ENCODE measurements around the gene UCHL1.
"Not testable (repeated sequence)": the region's sequence is repeated elsewhere in the genome, so short reads cannot be mapped to it uniquely, and the experiment has no call there.

Gene UCHL1

GRCh38 chr4:41241919-41242318, 14.8 kb upstream of the UCHL1 start:
- DNase-seq, result no peak

- no peak for DNase-seq
Observed at GRCh38 chr4:41245983-41246382, 10.7 kb upstream of the UCHL1 start.

GRCh38 chr4:41256131-41256739, 493 bp upstream of the UCHL1 start:
- DNase-seq, result peak in 1 of 2 experiments; percentile 13

DNA sequence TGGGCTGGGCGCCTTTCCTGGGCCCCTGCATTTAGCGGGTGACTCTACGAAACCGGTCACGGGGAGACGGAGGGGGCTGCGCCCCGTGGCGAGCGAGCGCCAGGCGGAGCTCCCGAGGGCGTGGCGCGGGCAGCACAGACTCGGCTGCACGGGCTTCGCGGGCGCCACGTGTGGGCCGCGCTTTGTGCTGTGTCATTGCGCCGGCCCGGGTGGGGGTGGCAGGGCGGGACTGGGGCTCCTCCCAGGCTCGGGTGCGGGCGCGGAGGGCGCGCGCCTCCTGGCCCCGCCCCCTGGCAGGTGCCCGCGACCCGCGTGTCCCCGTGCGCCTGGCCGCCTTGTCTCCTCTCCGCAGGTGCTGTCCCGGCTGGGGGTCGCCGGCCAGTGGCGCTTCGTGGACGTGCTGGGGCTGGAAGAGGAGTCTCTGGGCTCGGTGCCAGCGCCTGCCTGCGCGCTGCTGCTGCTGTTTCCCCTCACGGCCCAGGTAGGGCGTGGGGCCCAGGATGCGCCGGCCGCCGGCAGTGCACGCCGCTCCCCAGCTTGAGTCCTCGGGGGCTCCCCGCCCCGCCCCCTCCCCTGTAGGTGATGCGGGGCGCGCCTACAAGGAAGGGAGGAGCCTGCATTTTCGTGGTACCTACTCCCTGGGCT, 651 bp downstream of the UCHL1 start:
- DNase-seq, result peak; percentile 53 to 64

DNA sequence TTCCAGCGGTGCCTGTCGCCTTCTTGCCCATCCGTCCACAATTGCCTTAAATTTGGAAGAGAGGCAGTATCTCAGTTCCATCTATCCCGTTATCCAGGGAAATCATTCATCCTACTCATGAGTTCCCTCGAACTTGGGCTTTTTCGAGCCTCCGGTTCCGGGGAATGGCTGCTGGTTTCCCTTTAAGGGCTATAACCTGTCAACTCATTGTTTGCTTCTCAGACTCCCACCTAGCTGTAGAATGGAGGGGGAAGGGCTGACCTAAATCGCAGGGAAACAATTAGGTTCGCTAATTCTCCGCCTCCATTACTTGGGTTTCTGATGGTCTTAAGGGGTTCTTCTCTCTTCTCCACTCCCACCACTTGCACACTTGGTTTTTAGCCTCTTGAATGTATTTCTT, 1.2 kb downstream of the UCHL1 start:
- no peak for DNase-seq

GRCh38 chr4:41258783-41259182, 2.1 kb downstream of the UCHL1 start:
- peak in 1 of 2 experiments; percentile 16 for DNase-seq

- no peak for DNase-seq
Observed at GRCh38 chr4:41260116-41260733, 3.5 kb downstream of the UCHL1 start.

- no peak for DNase-seq
Observed at GRCh38 chr4:41262198-41262597, 5.5 kb downstream of the UCHL1 start.

GRCh38 chr4:41264212-41264611, 7.5 kb downstream of the UCHL1 start:
- no peak for DNase-seq

- DNase-seq, result no peak
Observed at GRCh38 chr4:41267997-41268396, 11.3 kb downstream of the UCHL1 start.

DNA sequence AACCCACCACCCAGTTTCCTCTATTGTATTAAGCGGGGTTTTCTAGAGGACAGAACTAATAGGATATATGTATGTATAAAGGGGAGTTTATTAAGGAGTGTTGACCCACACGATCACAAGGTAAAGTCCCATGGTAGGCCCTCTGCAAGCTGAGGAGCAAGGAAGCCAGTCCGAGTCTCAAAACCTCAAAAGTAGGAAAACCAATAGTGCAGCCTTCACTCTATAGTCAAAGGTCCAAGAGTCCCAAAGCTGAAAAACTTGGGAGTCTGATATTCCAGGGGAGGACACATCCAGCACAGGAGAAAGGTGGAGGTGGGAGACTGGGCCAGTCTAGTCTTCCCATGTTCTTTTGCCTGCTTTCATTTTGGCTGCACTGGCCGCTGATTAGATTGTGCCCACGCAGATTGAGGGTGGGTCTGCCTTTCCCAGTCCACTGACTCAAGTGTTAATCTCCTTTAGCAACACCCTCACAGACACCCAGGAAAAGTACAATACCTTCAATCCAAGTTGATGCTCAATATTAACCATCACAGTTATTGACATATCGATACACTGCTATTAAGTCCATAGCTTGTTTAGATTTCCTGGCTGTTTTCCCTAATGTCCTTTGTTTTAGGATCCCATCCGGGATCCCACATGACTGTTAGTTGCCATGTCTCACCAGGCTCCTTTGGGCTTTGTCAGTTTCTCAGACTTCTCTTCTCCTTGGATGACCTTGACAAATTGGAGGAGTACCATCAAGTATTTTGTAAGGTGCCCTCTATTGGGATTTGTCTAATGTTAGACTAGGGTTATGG, 12.2 kb downstream of the UCHL1 start:
- no peak for DNase-seq

- no peak for DNase-seq
Observed at GRCh38 chr4:41269682-41270081, 13.0 kb downstream of the UCHL1 start.

DNA sequence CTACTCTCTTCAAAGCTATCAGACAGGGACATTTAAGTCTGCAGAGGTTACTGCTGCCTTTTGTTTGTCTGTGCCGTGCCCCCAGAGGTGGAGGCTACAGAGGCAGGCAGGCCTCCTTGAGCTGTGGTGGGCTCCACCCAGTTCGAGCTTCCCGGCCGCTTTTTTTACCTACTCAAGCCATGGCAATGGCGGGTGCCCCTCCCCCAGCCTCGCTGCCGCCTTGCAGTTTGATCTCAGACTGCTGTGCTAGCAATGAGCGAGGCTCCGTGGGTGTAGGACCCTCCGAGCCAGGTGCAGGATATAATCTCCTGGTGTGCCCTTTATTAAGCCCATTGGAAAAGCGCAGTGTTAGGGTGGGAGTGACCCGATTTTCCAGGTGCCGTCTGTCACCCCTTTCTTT, 19.2 kb downstream of the UCHL1 start:
- DNase-seq, result not testable (repeated sequence)

- DNase-seq, result no peak
Observed at GRCh38 chr4:41280010-41280409, 23.3 kb downstream of the UCHL1 start.

GRCh38 chr4:41281038-41281634, 24.4 kb downstream of the UCHL1 start:
- DNase-seq, result peak; percentile 52 to 56

DNA sequence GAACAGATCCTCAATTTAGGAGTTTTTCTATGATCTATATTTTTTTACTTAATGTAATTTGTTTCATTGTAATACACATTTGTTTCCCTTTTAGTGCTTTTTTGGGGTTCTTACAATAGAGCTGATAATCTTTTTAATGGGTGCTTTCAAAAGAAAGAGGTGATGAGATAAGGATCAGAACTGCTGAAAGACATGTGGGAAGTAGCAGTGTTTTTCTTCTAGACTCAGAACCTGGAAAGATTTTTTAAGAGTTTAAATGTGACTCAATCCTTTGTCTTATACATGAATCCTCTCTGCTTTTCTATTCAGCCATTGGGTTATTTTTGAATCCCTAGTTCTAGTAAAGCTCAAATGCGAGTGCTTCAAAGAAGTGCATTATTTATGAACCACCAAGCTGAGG, 25.6 kb downstream of the UCHL1 start:
- DNase-seq, result no peak

GRCh38 chr4:41285202-41285863, 28.6 kb downstream of the UCHL1 start:
- DNase-seq, result no peak

DNA sequence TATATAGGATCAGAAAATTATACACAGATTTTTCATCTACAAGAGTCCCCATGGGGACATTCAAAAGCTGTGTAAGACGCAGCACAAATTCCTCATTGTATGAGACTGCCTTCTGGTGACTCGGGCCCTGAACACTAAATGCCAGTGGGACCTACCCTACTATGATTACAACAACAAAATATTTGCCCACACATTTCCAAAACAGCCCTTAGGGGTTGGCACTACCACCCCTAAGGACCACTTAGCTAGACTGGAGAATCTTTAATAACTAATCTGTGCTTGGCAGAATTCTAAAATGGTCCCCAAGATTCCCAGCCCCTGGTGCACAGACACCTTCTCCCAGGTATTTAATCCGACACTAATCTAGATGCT, 29.1 kb downstream of the UCHL1 start:
- DNase-seq, result no peak

DNA sequence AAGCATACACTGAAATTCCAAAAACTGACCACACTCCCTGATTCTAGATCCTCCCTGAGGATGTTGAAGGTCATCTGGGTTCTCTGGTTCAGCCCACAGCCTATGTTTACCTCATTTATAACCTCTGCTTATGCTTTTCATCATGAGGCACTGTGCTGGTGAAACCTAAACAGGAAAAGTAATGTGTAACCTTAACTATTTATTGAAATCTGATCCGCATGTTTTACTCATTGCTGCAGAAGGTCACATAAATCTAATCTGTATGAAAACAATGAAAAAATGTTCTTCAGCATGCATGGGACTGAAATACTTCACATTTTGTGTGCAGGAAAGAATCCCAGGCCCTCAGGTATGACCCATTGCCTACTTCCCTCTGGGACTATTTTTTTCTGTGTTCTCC, 30.3 kb downstream of the UCHL1 start:
- no peak for DNase-seq

DNA sequence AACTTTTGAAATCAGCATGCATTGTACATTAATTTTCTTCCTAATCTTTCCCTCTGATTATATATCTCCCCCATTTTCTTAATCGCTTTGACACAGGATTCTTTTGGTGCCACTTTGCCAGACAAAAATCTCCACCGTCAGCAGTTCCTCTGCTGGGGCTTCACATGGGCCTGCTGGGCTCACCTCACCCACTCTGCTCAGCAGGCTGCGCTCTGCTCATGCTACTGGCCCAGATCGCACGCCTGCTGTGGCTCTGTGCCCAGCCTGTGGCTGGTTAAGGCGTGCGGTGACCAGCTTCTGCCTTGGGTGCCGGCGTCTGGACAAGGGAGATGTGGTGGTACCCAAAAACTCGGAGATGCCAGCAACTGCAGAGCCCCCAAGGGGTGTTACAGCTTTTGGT, 31.1 kb downstream of the UCHL1 start:
- DNase-seq, result no peak

- DNase-seq, result no peak
Observed at GRCh38 chr4:41288254-41288653, 31.5 kb downstream of the UCHL1 start.

DNA sequence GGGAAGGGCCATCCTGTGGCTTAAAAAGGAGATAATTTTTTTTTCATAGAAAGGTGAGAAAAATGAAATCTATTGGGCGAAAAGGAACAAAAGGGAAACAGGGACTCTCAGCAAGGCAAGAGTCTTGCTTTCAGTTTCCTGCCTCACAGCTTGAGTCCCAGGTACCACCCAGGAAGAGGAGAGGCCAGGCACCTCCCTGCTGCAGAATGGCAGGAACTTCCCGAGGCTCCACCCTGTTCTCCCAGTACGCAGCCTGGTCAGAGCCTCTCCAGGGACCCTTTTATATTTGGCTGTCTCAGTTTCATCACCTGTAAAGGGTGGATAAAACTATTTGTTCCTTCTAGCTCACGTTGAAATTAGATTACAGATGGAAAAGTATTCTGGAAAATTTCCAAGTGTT, 33.8 kb downstream of the UCHL1 start:
- DNase-seq, result no peak

Data from NCI-H1930 (cell line).